Cardiac muscle cell (in vitro differentiated cells and primary cell): Measurements from ENCODE around the gene MRPS31. TPM values are rescaled to one million over a fixed set of nuclear protein-coding genes. Genes with fewer than 3 reads are reported as not detected.

ENCODE experiments used
- DNase-seq, 2 donors: peaks; one replicate each; pipeline versions ENCODE4 v3.0.0 to v3.0.0-alpha.2; 2010 to 2017; ENCODE audit warnings: low read depth in 1 of 2, low spot score in 1 of 2
- H3K27ac ChIP-seq: fragments of 200-600 bp; sonication (generic); 2 replicates; pipeline ENCODE4 v1.5.1; 2016
- H3K27me3 ChIP-seq: fragments of 200-600 bp; sonication (generic); 2 replicates; pipeline ENCODE4 v1.6.0; 2016; ENCODE audit warnings: control low read depth
- H3K36me3 ChIP-seq: fragments of 200-600 bp; sonication (generic); 2 replicates; pipeline ENCODE4 v1.5.1; 2016; ENCODE audit warnings: control low read depth
- H3K4me1 ChIP-seq: fragments of 200-600 bp; sonication (generic); 2 replicates; pipeline ENCODE4 v1.8.1; 2017; ENCODE audit warnings: low read depth, mild to moderate bottlenecking, mixed run types
- H3K4me3 ChIP-seq: fragments of 200-600 bp; sonication (generic); 2 replicates; pipeline ENCODE4 v1.5.1; 2016; ENCODE audit warnings: mild to moderate bottlenecking
- H3K9me3 ChIP-seq: fragments of 200-600 bp; sonication (generic); 2 replicates; pipeline ENCODE4 v1.5.1; 2017; ENCODE audit warnings: low read depth, mild to moderate bottlenecking, control low read depth
- CTCF ChIP-seq: IDR thresholded peaks from 2 replicates; pipeline ENCODE4 v1.5.1; 2012; ENCODE audit warnings: low read depth, mild to moderate bottlenecking, low read length
- polyA plus RNA-seq: library from polyadenylated mRNA; unstranded; fragments of >200 nt; fragmentation: Nextera tagmentation; extraction: Ambion mirVana; gene quantifications from 2 replicates; pipeline ENCODE4 v1.2.1, GENCODE V29; 2016
- total RNA-seq: library from RNA; depleted of rRNA; stranded (reverse); fragments of >200 nt; gene quantifications from 2 replicates; pipeline ENCODE4 v1.2.3, GENCODE V29; 2016

Gene MRPS31
- total and polyA plus RNA-seq, 2 experiments from 2014 or later = 36.3 to 39.2 TPM

GRCh38 chr13:40801255-40802217 is 30.5 kb upstream of the MRPS31 start:
- TF ChIP-seq CTCF = no peak
- H3K27me3 ChIP-seq = no peaks in the 10 kb centered on the region
- H3K4me3 ChIP-seq = no peak overlapping the region
- H3K36me3 ChIP-seq = peaks cover 25% of the 10 kb centered on the region
- H3K9me3 ChIP-seq = no peaks in the 10 kb centered on the region
- H3K4me1 ChIP-seq = no peaks in the 10 kb centered on the region
- DNase-seq = no peak
- no peak overlapping the region for H3K27ac ChIP-seq

GRCh38 chr13:40800559-40800958 is 29.6 kb upstream of the MRPS31 start:
- no peaks in the 10 kb centered on the region for H3K9me3 ChIP-seq
- H3K4me3 ChIP-seq = no peak overlapping the region
- H3K36me3 ChIP-seq = peaks cover 23% of the 10 kb centered on the region
- DNase-seq = no peak
- no peak for TF ChIP-seq CTCF
- no peak overlapping the region for H3K27ac ChIP-seq
- no peaks in the 10 kb centered on the region for H3K27me3 ChIP-seq
- H3K4me1 ChIP-seq = no peaks in the 10 kb centered on the region

GRCh38 chr13:40799508-40799907 is 28.5 kb upstream of the MRPS31 start:
- peaks cover 15% of the 10 kb centered on the region for H3K36me3 ChIP-seq
- H3K9me3 ChIP-seq = no peaks in the 10 kb centered on the region
- H3K27me3 ChIP-seq = no peaks in the 10 kb centered on the region
- no peak for DNase-seq
- no peaks in the 10 kb centered on the region for H3K4me1 ChIP-seq
- TF ChIP-seq CTCF = no peak
- no peak overlapping the region for H3K27ac ChIP-seq
- H3K4me3 ChIP-seq = no peak overlapping the region

- H3K36me3 ChIP-seq = peaks cover 12% of the 10 kb centered on the region
- no peak overlapping the region for H3K4me3 ChIP-seq
Measured at GRCh38 chr13:40798380-40798779, 27.4 kb upstream of the MRPS31 start.

GRCh38 chr13:40796649-40797048 is 25.7 kb upstream of the MRPS31 start:
- Histone ChIP-seq H3K27ac (no peak overlapping the region), H3K9me3 (no peaks in the 10 kb centered on the region), H3K36me3 (peaks cover 12% of the 10 kb centered on the region), H3K27me3 (no peaks in the 10 kb centered on the region), H3K4me3 (no peak overlapping the region), H3K4me1 (no peaks in the 10 kb centered on the region)
- TF ChIP-seq CTCF = no peak
- DNase-seq = no peak

More at GRCh38 chr13:40798380-40798779, 27.4 kb upstream of the MRPS31 start:
- DNase-seq = no peak
- H3K27ac ChIP-seq = no peak overlapping the region
- H3K9me3 ChIP-seq = no peaks in the 10 kb centered on the region
- TF ChIP-seq CTCF = no peak
- no peaks in the 10 kb centered on the region for H3K4me1 ChIP-seq
- H3K27me3 ChIP-seq = no peaks in the 10 kb centered on the region
